ENCODE results near the gene PKD1L1.

PKD1L1 gene

DNA sequence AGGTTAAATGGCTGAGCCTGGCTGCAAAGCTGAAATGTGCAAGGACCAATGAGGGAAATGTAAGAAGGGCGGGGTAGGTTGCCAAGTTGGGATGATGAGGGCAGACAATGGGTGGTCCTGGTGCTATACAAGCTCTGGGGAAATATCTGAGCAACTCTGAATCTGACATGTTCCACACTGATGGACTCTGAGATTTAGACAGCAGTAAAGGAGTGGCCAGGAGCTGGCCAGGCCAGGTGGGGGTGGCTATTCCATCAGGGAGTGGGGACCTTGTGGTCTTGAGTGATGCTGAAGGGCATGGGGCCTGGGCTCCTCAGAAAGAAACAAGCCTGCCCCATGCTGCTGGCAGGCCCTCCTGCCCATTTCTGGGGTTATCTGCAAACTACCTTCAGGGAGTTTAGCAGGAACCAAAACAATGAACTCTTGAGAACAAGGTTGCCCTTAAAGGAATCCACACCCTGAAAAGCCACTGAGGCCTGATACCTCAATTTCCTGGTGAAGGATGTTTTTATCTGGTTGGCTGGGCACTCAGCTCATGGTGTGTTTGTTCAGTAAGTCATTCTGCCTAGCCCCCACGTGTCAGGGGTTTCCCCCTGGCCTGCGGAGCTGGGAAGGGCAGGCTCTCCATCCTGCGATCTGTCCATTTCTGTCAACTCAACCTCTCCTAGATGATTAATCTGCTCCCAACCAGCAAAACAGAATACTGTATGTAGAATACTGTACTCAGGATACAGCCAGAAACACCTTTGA is 223.1 kb downstream of the PKD1L1 start:
- DNase-seq: no peak

Measured in activated CD4-positive, CD25-positive, alpha-beta regulatory T cell (primary cell).